Brain microvascular endothelial cell (primary cell): ENCODE results near the gene RAB19.

Experiments used
- DNase-seq: peaks from one replicate; pipeline ENCODE4 v3.0.0-alpha.2; 2020
- H3K27ac ChIP-seq: fragments of 250-450 bp; sonication (Bioruptor Pico); 2 replicates; pipeline ENCODE4 v1.5.1; 2020; ENCODE audit warnings: mild to moderate bottlenecking, moderate library complexity
- H3K27me3 ChIP-seq: fragments of 250-450 bp; sonication (Bioruptor Pico); replicated peaks from 2 replicates; pipeline ENCODE4 v1.5.1; 2020; ENCODE audit warnings: mild to moderate bottlenecking
- H3K36me3 ChIP-seq: fragments of 250-450 bp; sonication (Bioruptor Pico); replicated peaks from 2 replicates; pipeline ENCODE4 v1.5.1; 2020; ENCODE audit warnings: mild to moderate bottlenecking
- H3K4me3 ChIP-seq: 2 replicates; pipeline ENCODE4 v1.5.1; 2011; ENCODE audit warnings: low read depth, mild to moderate bottlenecking, control low read depth, low read length, moderate library complexity
- in situ Hi-C: cut with HindIII; loops from 2 replicates; pipeline ENCODE4 v1.10.0; 2017; ENCODE audit warnings: low sequenced_read_pairs, low pct_ligation_motif_present
- TF ChIP-seq, protein P1 (sequence below): IDR thresholded peaks from 2 replicates; pipeline ENCODE4 v1.5.1; 2011; ENCODE audit warnings: low read depth, mild to moderate bottlenecking, moderate library complexity, low read length, control low read depth, inconsistent platforms; ENCODE audit errors: missing control alignments

The RAB19 gene

DNA sequence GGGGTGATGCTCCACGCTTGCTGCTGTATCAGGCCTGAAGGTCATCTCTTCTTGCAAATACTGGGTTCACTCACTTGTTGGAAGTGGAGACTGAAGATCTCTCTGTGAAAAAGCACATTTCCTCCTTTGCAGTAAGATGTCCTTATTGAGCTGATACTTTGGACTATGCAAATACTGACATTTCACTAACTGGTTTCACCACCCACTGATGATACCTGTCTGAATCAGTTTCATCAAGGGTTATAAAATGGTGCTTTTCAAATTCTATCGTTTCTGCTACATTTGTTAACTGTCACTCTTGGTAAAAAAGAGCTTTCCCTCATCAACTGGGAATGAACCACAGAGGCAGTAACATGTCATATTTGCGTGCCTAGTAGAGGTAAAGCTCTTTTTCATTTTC lies 35.5 kb downstream of the RAB19 start:
- H3K36me3 ChIP-seq = no peaks in the 10 kb centered on the region
- H3K4me3 ChIP-seq = no peak overlapping the region
- in situ Hi-C loops = no loop called here
- no peak for DNase-seq
- TF ChIP-seq, protein P1, sequence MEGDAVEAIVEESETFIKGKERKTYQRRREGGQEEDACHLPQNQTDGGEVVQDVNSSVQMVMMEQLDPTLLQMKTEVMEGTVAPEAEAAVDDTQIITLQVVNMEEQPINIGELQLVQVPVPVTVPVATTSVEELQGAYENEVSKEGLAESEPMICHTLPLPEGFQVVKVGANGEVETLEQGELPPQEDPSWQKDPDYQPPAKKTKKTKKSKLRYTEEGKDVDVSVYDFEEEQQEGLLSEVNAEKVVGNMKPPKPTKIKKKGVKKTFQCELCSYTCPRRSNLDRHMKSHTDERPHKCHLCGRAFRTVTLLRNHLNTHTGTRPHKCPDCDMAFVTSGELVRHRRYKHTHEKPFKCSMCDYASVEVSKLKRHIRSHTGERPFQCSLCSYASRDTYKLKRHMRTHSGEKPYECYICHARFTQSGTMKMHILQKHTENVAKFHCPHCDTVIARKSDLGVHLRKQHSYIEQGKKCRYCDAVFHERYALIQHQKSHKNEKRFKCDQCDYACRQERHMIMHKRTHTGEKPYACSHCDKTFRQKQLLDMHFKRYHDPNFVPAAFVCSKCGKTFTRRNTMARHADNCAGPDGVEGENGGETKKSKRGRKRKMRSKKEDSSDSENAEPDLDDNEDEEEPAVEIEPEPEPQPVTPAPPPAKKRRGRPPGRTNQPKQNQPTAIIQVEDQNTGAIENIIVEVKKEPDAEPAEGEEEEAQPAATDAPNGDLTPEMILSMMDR = no peak
- no peak overlapping the region for H3K27ac ChIP-seq
- no peaks in the 10 kb centered on the region for H3K27me3 ChIP-seq

DNA sequence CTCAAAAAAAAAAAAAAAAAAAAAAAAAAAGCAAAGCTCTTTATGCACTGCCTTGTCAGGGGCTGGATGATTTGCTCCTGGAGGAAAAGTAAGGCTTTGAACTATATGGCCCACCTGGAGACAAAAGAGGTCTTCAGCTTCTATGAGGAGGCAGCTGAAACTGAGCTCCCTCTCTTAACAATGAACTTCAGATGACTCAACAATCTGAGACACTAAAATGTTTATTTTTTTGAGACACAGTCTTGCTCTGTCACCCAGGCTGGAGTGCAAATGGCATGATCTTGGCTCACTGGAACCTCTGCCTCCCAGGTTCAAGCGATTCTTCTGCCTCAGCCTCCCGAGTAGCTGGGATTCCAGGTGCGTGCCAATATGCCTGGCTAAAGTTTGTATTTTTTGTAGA lies 36.7 kb downstream of the RAB19 start:
- no peak overlapping the region for H3K4me3 ChIP-seq
- no peak for DNase-seq
- in situ Hi-C loops = no loop called here
- no peaks in the 10 kb centered on the region for H3K36me3 ChIP-seq
- TF ChIP-seq, protein P1 = no peak
- H3K27me3 ChIP-seq = no peaks in the 10 kb centered on the region
- H3K27ac ChIP-seq = no peak overlapping the region

DNA sequence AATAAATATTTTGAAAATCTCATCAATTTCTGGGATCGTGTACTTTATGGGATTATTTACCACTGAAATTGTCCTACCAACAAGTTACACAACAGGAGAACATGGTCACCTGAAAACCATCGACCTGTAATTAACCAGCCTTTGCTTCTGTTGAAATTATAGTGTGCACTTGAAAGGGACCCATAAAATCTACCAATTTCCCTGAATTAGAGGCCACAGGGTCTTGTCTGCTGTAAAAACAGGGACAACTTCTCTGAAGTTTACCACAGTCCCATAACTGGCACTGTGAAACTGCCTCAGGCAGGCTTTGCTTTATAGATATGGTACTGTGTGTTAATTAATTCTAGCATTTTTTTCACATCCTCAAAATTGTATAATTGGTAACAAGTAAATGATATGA lies 37.7 kb downstream of the RAB19 start:
- DNase-seq = no peak
- in situ Hi-C loops = no loop called here
- H3K27me3 ChIP-seq = no peaks in the 10 kb centered on the region
- H3K36me3 ChIP-seq = no peaks in the 10 kb centered on the region
- TF ChIP-seq, protein P1 = no peak
- H3K27ac ChIP-seq = no peak overlapping the region
- H3K4me3 ChIP-seq = no peak overlapping the region

DNA sequence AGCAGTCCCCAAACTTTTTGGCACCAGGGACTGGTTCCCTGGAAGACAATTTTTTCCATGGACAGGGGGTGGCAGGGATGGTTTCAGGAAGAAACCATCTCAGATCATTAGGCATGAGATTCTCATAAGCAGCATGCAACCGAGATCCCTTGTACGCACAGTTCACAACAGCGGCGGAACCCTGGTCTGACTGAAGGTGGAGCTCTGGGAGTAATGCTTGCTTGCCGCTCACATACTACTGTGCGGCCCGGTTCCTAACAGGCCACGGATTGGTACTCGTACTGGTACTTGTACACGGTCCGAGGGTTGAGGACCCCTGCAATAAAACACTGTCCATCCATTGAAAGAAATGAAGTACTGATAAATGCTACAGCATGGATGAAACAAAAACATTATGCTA lies 42.6 kb downstream of the RAB19 start:
- in situ Hi-C loops = no loop called here
- no peak for DNase-seq
- H3K36me3 ChIP-seq = no peaks in the 10 kb centered on the region
- TF ChIP-seq, protein P1 = no peak
- no peaks in the 10 kb centered on the region for H3K27me3 ChIP-seq
- no peak overlapping the region for H3K4me3 ChIP-seq
- H3K27ac ChIP-seq = no peak overlapping the region

DNA sequence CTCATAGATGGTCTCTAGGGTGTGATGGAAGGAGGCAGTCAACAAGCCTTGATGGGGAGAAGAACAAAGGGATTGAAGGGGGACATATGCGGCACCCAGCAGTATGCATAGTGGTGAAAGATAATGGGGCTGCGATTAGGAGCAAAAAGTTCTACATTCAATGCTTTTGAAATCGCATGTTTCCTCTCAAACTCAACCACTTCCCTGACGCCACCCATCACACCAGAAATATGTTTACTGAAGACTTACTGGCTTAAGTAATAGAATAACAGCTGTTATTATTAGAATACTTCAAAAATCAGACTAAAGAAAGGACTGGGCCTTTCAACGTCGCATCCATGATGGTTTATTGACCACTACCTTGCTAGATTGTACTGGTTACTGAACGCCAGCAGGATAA lies 44.0 kb downstream of the RAB19 start:
- no peak for DNase-seq
- no peaks in the 10 kb centered on the region for H3K27me3 ChIP-seq
- no peak overlapping the region for H3K27ac ChIP-seq
- no peak overlapping the region for H3K4me3 ChIP-seq
- in situ Hi-C loops = no loop called here
- TF ChIP-seq, protein P1 = no peak
- H3K36me3 ChIP-seq = no peaks in the 10 kb centered on the region

DNA sequence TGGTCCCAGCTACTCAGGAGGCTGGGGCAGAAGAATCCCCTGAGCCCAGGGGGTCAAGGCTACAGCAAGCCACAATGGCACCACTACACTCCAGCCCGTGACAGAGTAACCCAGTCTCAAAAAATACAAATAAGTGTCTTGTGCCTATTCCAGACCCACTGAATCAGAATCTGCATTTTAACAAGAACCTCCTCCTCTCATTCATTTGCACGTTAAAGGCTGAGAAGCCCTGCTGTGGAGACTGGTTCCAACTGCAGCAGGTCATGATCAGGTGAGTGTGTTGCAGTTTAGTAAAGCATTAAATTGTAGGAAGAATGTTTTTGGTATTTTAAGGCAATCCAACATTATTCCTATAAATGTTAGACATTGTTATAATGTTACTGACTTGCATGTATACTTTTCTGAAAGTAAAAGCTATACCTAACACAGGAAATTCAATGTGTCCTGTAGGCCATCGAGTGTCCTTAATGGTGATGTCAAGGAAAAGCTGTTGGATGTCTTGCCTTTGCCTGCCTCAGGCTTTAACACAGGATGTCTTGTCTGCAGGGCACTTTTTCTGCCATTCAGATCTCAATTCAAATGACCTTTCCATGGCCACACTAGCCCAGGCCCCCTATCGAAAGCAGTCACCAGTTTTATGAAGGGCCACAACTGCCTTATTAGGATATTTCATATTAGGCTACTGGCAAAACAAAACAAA lies 45.1 kb downstream of the RAB19 start:
- H3K27me3 ChIP-seq = no peaks in the 10 kb centered on the region
- H3K36me3 ChIP-seq = peaks cover 1% of the 10 kb centered on the region
- in situ Hi-C loops = no loop called here
- no peak overlapping the region for H3K4me3 ChIP-seq
- DNase-seq = no peak
- TF ChIP-seq, protein P1 = no peak
- H3K27ac ChIP-seq = no peak overlapping the region
